HK-2 (cell line): ENCODE results near the gene NLRP4.
"Not testable (repeated sequence)": the region's sequence is repeated elsewhere in the genome, so short reads cannot be mapped to it uniquely, and the experiment has no call there.

Experiments used
- DNase-seq: peaks from one replicate; pipeline ENCODE4 v3.0.0-alpha.2; 2018; ENCODE audit not compliant: unreplicated experiment

NLRP4 gene

GRCh38 chr19:55898911-55899310 is 62.6 kb downstream of the NLRP4 start:
- no peak for DNase-seq

- no peak for DNase-seq
These were observed 65.2 kb downstream of the NLRP4 start for GRCh38 chr19:55901369-55902079.

- DNase-seq = no peak
These were observed 65.9 kb downstream of the NLRP4 start for GRCh38 chr19:55902080-55902751.

- DNase-seq = no peak
These were observed 70.9 kb downstream of the NLRP4 start for GRCh38 chr19:55907286-55907685.

- no peak for DNase-seq
These were observed 71.4 kb downstream of the NLRP4 start for GRCh38 chr19:55907746-55908145.

GRCh38 chr19:55909801-55910200 is 73.5 kb downstream of the NLRP4 start:
- no peak for DNase-seq

GRCh38 chr19:55912916-55913315 is 76.6 kb downstream of the NLRP4 start:
- DNase-seq = no peak

- peak; percentile 48 for DNase-seq
These were observed 77.4 kb downstream of the NLRP4 start for GRCh38 chr19:55913643-55914268.

GRCh38 chr19:55923556-55923955 is 87.2 kb downstream of the NLRP4 start:
- DNase-seq = no peak

GRCh38 chr19:55927991-55928390 is 91.7 kb downstream of the NLRP4 start:
- DNase-seq = no peak

- not testable (repeated sequence) for DNase-seq
These were observed 92.9 kb downstream of the NLRP4 start for GRCh38 chr19:55929258-55929657.

GRCh38 chr19:55930996-55931515 is 94.7 kb downstream of the NLRP4 start:
- DNase-seq = no peak
